Ramos (cell line): Measurements from ENCODE around the gene ACBD6.

Source experiments
- in situ Hi-C: fragments of 300-500 bp; cut with MboI; formaldehyde crosslinking; loops from one replicate; pipeline ENCODE4 v1.14.3; 2022; ENCODE audit warnings: low sequenced_read_pairs; ENCODE audit not compliant: unreplicated experiment

ACBD6 gene

DNA sequence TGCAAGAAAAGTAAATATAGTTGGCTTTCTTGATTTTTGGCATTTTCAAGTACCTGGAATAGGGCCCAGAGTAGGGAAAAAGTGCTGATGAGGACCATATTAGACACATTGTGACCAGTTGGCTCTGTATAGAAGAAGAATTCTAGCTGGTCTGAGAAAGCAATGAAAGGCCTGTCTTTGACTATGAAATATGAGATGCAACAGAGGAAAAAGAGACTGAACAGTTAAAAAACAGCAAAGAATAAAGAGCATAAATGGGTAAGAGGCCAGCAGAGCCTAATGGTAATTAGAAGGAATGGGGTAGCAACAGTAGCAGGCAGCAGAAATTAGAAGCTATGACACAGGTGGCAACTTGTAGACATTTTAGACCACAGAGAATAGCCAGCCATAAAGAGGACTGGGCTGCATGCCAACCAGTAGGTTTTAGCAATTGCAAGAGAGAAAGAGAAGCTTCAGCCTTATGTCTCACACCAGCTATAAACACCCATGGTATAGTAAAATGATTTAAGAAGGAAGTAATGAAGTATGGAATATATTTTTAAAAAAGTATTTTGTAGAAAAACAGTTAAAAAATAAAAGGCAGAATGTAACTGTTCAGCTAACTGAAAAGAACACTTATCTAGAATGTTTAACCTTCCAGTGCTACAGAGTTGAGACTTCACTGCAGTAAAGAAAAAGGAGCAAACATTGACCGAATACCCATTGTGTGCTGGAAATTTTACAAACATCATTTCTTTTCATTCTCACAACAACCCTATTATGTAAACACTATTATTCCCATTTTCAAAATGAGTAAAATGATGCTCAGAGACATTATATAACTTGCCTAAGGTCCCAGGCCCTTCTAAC lies 158.2 kb downstream of the ACBD6 start:
- in situ Hi-C loops: no loop called here

DNA sequence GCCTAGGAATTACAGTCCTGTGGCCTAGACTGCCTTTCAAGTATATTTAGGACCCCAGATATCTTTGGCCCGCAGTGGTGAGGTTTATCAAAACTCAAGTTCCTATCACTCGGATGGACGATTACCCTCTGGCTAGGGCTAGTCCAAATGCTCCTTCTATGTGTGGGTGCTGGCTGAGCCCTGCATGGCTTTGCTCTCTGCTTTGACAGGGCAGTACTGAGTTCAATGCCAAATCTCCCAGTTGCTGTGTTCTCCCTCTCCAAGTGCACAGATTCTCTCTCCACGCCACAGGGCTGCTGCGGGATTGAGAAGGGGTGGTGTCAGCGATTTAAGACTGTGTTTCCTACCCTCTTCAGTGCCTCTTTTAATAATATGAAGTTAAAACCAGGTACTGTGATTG lies 175.3 kb downstream of the ACBD6 start:
- in situ Hi-C loops: no loop called here

DNA sequence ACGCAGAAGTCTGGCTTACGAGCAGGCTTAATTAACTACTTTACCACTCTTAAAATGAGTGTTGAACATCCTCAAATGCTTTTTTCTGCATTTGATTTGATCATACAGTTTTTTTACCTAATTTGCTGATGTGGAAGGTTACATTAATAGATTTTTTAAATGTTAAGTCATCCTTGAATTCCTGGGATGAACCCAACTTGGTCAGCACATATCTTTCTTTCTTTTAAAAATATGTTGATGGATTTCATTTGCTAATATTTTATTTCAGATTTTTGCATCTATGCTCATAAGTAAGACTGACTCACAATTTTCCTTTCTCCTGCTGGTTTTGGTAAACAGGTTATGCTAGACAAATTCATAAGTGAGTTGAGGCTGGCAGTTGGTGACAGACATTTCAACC lies 189.5 kb downstream of the ACBD6 start:
- in situ Hi-C loops: no loop called here

DNA sequence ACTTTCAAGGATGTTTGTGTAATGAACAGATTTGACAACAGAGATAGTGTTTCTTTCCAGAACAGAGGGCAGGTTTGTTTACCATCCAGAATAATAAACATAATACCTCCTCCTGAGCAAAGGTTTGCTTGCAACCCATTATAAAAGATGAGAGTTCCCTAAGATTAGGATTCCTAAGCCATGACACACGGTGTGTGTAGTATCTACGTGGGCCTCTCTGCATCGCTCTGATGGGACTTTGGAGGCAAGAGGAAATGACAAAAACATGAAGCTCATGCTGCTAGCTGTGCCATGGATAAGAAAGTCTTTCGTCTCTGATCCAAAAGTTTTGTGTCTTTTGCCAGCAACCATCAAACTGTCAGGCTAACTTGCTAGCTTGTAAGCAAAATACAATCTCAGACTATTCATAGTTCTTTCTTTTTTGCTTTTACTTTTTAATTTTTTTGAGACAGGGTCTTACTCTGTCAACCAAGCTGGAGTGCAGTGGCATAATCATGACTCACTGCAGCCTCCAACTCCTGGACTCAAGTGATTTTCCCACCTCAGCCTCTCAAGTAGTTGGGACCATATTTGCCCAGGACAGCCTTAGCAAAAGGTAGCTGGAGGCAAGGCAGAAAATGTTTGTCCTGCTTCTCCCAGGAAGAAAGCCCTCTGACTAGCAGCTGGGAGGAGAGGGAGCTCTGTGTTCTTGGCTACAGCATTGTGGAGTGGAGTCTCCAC lies 191.2 kb downstream of the ACBD6 start:
- in situ Hi-C loops: no loop called here

DNA sequence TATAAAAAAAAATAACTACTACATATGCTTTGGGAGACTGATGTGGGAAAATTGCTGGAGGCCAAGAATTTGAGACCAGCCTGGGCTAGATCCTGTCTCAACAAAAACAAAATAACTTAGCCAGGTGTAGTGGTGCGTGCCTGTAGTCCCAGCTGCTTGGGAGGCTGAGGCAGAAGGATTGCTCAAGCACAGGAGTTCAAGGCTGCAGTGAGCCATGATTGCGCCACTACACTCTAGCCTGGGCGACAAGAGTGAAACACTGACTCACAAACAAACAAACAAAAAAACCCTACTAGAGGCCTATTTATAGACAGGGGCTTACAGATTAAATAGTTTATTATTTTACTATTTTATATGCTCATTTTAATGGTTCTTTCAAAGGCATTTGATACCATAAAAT lies 192.3 kb downstream of the ACBD6 start:
- in situ Hi-C loops: no loop called here

DNA sequence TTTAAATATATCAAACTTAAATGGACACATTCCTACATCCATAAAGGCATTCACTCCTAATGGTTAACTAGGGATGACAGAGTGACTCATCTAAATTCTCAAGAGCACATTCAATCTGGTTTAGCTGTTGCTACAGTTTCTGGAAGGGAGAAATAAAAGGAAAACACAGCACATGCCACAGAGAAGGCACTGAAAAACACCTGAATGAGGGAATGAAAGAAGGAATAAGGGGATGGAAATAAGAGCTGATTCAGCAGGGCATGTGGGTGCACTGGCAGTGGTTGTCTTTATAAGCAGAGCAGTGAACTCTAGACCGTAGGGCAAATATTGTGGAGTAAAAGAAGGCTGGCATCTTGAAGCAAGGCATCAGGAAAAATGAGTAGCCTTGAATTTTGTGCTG lies 193.0 kb downstream of the ACBD6 start:
- in situ Hi-C loops: no loop called here

DNA sequence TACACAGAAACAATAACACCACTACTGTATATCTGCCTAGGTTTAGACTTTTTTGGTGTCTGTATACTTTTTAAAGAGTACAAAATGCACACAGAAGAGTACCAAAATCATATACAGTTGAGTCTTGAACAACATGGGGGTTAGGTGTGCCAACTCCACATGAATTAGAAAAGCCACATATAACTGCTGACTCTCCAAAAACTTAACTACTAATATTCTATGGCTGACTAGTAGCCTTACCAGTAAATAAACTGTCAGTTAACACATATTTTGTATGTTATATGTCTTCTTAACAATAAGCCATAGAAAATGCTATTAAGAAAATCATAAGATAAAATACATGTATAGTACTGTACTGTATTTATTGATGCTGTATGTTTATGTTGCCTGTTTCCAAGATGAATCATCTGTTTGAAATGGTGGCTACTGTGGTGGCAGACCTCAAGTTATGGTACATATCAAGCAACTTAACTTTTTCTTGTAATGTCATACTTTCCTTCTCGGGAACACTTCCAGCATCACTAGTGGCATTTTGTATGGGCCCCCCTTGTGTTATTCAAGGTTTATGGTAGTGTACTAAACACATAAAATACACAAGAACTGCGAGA lies 201.1 kb downstream of the ACBD6 start:
- in situ Hi-C loops: no loop called here

DNA sequence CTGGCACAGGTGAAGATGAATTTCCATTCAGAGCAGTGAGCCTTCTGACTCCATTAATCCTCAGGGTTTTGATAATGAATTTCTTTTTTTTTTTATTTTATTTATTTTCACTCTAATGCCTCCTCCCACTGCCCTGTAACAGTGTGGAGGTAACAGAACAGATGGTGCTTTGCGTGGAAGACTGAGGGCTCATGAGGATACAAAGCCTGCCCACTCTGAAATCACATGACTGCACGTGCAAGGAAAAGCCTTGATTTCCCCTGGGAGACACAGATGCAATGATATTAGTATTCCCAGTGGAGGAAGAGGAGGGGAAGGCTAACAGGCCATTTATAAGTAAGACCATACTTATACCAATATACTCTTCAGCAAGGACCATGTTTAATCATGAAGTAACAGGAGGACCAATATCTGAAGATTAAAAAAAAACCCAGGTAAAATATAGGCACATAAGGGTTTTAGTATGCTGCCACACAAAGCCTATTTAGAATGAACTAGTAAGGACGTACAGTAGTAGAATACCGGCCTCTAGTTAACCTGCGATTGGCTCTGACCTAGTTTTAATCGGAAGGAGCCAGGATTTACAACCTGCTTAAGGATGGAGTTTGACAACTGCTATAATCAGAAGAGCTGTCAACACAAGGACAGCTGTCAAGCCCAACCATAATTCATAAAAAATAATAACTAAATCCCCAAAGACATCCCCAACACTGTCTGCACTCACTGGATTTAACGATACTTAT lies 202.7 kb downstream of the ACBD6 start:
- in situ Hi-C loops: no loop called here

DNA sequence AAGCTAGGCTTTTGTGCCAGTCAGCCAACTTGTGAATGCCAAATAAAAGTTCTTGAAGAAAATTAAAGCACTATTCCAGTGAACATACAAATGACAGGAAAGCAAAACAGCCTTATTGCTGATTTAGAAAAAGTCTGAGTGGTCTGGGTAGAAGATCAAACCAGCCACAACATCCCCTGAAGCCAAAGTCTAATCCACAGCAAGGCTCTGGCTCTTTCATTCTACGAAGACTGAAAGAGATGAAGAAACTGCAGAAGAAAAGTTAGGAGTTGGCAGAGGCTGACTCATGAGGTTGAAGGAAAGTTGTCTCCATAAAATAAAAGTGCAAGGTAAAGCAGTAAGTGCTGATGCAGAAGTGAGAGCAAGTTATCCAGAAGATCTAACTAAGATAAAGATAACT lies 206.4 kb downstream of the ACBD6 start:
- in situ Hi-C loops: no loop called here

DNA sequence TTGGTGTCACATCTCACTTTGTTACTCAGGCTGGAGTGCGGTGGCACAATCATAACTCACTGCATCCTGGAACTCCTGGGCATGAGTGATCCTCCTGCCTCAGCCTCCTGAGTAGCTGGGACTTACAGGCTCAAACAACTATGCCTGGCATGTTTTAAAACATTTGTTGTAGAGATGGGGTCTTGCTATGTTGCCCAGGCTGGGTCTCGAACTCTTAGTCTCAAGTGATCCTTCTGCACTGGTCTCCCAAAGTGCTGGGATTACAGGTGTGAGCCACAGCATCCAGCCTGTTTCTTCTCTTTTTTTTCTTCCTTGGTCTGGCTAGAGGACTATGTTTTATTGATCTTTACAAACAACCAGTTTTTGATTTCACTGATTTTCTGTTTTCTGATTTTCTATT lies 207.7 kb downstream of the ACBD6 start:
- in situ Hi-C loops: no loop called here

DNA sequence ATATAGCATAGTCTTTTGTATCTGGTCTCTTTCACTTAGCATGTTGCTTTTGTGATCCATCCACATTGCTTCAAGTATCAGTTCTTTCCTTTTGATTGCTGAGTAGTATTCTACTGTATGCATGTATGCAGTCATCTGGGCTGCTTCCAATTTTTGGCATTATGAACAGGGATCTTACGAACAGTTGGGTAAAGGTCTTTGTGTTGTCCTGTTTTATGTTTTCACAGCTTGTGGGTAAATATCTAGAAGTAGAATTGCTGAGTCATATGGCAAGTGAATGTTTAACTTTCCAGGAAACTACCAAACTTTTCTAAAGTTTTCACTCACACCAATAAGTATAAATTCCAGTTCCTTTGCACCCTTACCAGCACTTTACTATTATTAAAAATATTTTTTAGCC lies 211.4 kb downstream of the ACBD6 start:
- in situ Hi-C loops: no loop called here

DNA sequence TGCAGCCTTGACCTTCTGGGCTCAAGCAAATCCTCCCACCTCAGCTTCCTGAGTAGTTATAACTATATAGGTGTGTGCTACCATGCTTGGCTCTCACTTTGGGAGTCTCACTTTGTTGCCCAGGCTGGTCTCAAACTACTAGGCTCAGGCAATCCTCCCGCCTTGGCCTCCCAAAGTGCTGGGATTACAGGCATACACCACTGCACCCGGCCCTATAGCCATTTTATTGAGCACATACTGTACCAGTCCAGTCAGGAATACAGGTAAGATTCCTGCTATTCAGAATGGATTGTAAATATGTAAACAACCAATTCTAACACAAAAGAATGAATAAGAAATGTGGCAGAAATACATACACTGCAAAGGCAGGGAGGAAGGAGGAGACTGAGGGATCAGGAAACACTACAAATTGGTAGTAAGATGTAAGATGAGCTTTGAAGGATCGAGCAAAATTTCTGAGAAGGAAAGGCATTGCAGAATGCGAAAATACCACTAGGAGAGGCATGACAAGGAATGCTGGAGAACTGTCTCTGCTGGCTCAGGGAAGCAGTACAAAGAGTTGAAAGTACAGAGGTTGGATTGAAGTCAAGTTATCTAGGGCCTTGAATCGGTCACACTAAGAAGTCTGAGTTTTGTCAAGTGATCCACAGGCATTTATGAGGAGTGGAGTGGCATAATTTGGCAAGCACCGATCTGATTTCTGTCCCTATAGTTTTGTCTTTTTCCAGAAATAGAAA lies 211.9 kb downstream of the ACBD6 start:
- in situ Hi-C loops: no loop called here

DNA sequence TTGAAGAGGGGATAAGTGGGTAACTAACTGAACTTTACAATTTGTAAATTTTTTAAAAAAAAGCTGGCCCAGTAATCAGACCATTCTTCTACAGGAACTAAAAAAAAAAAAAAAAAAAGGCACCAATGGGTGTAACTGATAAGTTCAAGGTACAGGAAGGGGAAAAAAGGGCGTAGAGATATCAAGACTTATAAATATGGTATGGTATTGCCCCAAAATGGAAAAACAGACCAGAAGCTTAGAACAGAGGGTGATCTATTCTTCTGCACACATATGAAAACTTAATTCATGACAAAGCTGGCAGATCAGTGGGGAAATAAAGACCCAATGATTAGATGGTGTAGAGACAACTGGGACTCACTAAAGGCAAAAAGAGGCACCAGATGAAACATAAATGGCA lies 213.4 kb downstream of the ACBD6 start:
- in situ Hi-C loops: no loop called here

DNA sequence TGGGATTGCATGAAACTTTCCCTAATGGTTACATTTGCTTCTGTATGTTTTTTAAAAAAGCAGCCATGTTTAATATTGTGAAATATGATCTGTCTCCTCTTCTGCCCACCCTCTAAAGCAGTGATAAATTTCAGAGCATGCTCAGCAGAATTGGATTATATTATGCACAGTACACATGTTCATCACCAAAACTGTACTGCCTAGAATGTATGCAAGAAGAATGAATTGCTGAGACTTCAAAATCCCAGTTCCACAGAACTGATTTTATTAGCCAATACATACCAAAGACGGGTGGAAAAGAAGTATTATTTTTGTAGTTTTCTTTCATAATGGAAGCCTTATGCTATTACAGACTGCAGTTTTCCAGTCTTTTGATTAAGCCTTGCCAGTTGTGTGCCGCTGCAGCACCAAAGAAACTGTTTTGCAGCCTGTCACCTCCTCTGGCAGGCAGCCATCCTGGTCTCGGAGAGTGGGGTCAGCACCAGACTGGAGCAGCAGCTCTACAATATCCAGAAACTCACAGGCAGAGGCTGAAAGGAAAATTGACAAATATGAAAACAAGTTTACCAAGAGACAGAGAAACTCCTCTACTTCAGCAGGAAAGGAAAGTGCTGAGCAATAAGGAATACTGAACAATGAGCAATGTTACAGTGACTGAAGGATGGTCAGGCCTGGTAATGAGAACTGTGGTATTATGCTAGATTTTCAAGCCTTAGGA lies 214.2 kb downstream of the ACBD6 start:
- in situ Hi-C loops: no loop called here

DNA sequence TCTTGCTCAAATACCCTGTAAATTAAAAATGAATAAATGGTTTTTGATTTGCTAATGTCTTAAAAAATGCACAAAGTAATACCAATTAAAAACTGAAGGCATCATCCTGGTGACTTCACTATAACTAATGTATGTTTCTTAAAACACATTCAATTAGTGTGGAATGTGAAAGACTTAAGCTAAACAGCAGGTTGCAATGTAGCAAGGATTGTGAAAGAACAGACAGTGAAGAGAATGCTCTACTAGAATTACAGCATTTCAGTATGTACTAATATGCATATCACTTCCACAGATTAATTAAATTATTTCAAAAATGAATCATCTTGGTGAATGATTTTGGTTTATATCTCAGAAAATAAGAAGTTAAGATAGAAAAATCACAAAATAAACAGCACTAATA lies 216.0 kb downstream of the ACBD6 start:
- in situ Hi-C loops: no loop called here

DNA sequence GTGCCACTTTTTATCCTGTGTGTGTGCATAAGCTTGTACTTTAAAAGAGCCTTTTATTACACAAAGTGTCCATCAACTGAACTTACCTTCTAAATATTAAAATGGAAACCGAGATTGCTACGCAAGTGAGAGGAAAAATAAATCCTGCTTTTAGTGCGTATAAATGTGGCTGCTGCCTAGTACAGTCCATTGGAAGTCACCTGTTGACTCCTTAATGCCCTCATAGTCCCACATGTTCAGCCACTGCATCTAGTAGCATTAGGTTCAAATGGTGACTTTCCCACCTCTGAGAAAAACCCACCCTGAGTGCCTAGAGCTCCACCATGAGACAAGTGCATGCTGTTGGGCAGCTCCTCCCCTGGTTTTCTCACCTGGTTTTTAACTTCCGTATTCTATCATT lies 219.3 kb downstream of the ACBD6 start:
- in situ Hi-C loops: no loop called here

DNA sequence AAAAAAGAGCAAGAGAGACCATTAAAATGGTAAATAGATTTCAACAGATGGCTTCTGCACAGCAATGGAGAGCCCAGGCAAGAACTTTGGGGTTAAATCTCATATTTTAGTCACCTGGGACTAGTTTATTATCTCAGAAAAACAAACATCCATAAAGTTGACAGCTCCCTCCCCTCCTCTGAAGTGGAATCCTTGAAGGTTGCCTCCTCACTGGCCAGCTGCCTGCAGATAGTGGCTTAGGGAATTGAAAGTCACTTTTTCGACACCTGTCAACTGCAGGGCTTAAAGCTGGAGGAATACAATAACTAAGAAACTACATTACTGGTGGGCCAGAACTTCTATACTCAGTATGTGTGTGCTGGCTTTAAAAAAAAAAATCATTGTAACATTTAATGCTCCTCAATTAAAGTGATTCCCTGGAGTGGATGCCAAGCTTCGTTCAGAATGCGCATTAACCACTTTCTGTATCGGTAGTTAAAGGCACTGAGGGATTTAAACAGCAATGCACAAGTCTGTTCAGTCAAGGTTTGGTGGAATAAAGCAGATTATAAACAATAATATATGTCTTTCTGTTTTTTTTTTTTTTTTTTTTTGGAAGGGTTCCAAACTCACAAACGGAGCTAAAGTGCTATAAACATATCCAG lies 219.9 kb downstream of the ACBD6 start:
- in situ Hi-C loops: no loop called here

DNA sequence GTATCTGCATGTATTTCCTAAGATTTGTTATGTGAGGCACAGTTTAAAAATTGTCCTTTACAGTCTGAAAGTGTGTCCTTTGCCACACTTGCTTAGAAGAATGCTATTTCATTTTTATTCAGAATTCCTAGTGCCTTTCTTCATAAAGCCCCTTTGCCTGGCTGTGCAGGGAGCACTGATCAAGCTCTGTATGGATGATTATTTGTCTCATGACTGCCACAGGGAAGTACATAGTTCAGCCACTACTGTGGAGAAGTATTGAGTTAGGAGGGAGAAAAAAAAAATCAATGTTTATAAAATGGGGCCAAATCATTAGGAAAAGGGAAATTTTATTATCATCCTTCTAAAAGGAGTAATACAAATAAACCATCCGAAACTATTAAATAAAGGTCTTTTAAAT lies 220.9 kb downstream of the ACBD6 start:
- in situ Hi-C loops: no loop called here

DNA sequence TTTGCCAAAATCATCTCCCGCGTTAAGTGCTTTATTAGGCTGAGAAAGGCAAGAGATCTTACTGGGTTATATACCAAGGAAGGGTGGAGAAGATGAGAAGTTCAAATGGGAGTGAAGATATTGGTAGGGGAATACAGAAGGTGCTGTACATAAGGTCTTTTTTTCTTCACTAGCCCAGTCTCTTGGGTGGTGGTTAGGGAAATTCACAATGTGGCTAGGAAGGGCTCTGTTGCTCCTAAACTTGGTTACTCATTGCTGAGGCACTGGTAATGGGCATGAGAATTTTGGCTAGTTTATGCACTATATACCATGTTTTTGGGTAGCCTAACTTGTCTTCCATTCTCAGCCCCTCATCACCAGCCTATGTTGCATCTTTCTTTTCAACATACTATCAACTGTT lies 221.8 kb downstream of the ACBD6 start:
- in situ Hi-C loops: no loop called here
